ENCODE results near the gene CYP21A2. TPM values are rescaled to one million over a fixed set of nuclear protein-coding genes. Genes with fewer than 3 reads are reported as not detected.

Gene CYP21A2
- total and polyA plus RNA-seq, 4 donors: 1.7 to 29.7 (median 18.3) TPM

DNA sequence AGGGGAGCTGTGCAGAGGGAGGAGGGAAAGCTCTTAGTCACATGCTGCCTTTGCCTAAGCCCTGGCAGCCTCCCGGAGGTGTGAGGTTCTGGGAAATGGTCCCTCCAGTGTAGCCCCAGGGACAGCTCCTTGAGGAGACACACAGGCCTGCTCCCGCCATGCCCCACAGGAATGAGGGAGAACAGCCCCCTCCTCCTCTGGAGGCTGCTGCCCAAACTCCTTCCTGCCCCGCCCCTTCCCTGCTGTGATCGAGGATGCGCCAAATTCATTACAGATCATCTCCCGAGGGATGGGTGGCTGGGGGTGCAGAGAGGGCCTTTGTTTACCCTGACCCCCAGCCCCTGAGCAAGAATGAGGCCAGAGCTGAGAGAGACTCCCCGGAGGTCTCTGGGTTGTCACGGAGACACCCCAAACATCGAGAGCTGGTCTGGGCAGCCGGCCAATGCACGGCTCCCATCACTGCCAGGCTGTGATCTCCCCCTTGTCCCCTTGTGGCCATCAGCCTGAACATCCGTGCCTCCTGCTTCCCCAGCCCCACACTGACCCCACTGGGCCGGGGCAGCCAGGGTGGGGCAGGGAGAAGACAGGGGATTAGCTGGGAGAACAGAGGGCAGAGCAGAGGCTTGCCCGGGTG, 8.4 kb downstream of the CYP21A2 start:
- Histone ChIP-seq H3K27ac (ENCODE audit: low read depth in 1 of 2, low read length in 2 of 2) (no peak overlapping the region), H3K36me3 (ENCODE audit: control insufficient read depth in 4 of 4, insufficient read depth in 3 of 4, low read depth in 1 of 4, low read length in 3 of 4) (no peaks in the 10 kb centered on the region), H3K27me3 (ENCODE audit: control insufficient read depth in 4 of 4, insufficient read depth in 4 of 4, low read length in 3 of 4) (no peaks in the 10 kb centered on the region), H3K9me3 (ENCODE audit: control insufficient read depth in 4 of 4, low read length in 3 of 4) (no peaks in the 10 kb centered on the region), H3K4me3 (ENCODE audit: low read depth in 1 of 3, low read length in 3 of 3) (no peak overlapping the region), H3K4me1 (ENCODE audit: control insufficient read depth in 4 of 4, insufficient read depth in 4 of 4, low read length in 3 of 4) (peaks cover 0 to 8% (median 1%) of the 10 kb centered on the region in 4 donors), H3K9ac (ENCODE audit: low read depth in 1 of 2, low read length in 2 of 2) (no peak overlapping the region)
- WGBS: 71% methylated on average over 14 of the region's 14 CpGs
- DNase-seq (ENCODE audit: low spot score): no peak
- no peak for TF ChIP-seq HNF4A (conservative IDR thresholded peaks at IDR 0.05)
- TF ChIP-seq FOXA1 (IDR thresholded peaks at IDR 0.05): no peak
- no peak for TF ChIP-seq FOXA2 (IDR thresholded peaks at IDR 0.05)
- TF ChIP-seq YY1 (IDR thresholded peaks at IDR 0.05): no peak
- TF ChIP-seq, protein P1, sequence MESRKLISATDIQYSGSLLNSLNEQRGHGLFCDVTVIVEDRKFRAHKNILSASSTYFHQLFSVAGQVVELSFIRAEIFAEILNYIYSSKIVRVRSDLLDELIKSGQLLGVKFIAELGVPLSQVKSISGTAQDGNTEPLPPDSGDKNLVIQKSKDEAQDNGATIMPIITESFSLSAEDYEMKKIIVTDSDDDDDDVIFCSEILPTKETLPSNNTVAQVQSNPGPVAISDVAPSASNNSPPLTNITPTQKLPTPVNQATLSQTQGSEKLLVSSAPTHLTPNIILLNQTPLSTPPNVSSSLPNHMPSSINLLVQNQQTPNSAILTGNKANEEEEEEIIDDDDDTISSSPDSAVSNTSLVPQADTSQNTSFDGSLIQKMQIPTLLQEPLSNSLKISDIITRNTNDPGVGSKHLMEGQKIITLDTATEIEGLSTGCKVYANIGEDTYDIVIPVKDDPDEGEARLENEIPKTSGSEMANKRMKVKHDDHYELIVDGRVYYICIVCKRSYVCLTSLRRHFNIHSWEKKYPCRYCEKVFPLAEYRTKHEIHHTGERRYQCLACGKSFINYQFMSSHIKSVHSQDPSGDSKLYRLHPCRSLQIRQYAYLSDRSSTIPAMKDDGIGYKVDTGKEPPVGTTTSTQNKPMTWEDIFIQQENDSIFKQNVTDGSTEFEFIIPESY (IDR thresholded peaks at IDR 0.05): no peak
- no peak for TF ChIP-seq RAD21 (IDR thresholded peaks at IDR 0.05)
- TF ChIP-seq SP1 (IDR thresholded peaks at IDR 0.05): no peak
- no peak for TF ChIP-seq JUND (IDR thresholded peaks at IDR 0.05)
- TF ChIP-seq GABPA (IDR thresholded peaks at IDR 0.05 in 1 of 2, conservative IDR thresholded peaks at IDR 0.05 in 1 of 2): no peak
- TF ChIP-seq HNF4G (IDR thresholded peaks at IDR 0.05): no peak
- TF ChIP-seq, protein P2, sequence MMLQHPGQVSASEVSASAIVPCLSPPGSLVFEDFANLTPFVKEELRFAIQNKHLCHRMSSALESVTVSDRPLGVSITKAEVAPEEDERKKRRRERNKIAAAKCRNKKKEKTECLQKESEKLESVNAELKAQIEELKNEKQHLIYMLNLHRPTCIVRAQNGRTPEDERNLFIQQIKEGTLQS (IDR thresholded peaks at IDR 0.05): no peak

DNA sequence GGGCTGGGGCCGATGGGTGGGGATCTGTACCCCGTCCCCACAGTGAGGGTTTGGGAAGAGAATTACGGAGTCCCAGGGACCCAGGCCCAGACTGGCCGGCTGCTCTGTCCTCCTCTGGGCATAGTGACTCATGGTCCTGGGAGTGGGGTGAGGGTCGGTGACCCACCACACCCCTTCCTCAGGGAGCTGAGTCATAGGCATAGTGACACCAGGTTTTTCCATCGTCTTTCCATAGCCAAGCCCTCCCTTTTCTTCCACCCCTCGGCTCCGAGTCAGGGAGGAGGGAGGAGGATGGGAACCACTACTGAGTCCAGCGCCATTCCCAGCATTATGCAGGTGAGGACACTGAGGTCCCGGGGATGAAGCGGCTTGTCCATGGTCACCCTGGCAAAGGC, 8.9 kb downstream of the CYP21A2 start:
- TF ChIP-seq JUND (IDR thresholded peaks at IDR 0.05) (no peak), RXRA (IDR thresholded peaks at IDR 0.05) (no peak), RAD21 (IDR thresholded peaks at IDR 0.05) (no peak), FOXA1 (IDR thresholded peaks at IDR 0.05) (no peak)
- TF ChIP-seq, protein P3, sequence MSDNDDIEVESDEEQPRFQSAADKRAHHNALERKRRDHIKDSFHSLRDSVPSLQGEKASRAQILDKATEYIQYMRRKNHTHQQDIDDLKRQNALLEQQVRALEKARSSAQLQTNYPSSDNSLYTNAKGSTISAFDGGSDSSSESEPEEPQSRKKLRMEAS (IDR thresholded peaks at IDR 0.05): no peak
- Histone ChIP-seq H3K27ac (ENCODE audit: low read depth in 1 of 2, low read length in 2 of 2) (no peak overlapping the region), H3K4me1 (ENCODE audit: control insufficient read depth in 4 of 4, insufficient read depth in 4 of 4, low read length in 3 of 4) (peaks cover 0 to 8% (median 1%) of the 10 kb centered on the region in 4 donors), H3K36me3 (ENCODE audit: control insufficient read depth in 4 of 4, insufficient read depth in 3 of 4, low read depth in 1 of 4, low read length in 3 of 4) (no peaks in the 10 kb centered on the region), H3K9me3 (ENCODE audit: control insufficient read depth in 4 of 4, low read length in 3 of 4) (no peaks in the 10 kb centered on the region), H3K4me3 (ENCODE audit: low read depth in 1 of 3, low read length in 3 of 3) (no peak overlapping the region), H3K27me3 (ENCODE audit: control insufficient read depth in 4 of 4, insufficient read depth in 4 of 4, low read length in 3 of 4) (no peaks in the 10 kb centered on the region), H3K9ac (ENCODE audit: low read depth in 1 of 2, low read length in 2 of 2) (no peak overlapping the region)
- WGBS: 82% methylated on average over 11 of the region's 11 CpGs
- no peak for DNase-seq (ENCODE audit: low spot score)

DNA sequence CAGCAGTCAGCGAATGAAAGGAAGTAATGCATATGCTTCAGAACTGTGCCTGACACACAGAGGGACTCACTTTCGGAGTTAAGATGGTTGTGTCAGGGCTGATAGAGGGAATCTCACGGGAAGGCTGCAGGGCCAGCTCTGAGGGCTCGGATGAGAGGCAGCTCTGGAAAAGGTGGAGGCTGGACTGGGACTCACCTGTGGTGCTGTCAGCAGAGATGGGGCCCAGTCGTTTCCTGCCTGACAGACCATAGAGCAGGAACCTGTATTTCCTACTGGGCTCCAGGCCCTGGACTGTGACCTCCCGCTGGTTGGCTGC, 9.3 kb downstream of the CYP21A2 start:
- TF ChIP-seq SP1 (IDR thresholded peaks at IDR 0.05) (no peak), FOXA2 (IDR thresholded peaks at IDR 0.05) (no peak), RXRA (IDR thresholded peaks at IDR 0.05) (no peak), HNF4G (IDR thresholded peaks at IDR 0.05) (no peak)
- TF ChIP-seq, protein P4, sequence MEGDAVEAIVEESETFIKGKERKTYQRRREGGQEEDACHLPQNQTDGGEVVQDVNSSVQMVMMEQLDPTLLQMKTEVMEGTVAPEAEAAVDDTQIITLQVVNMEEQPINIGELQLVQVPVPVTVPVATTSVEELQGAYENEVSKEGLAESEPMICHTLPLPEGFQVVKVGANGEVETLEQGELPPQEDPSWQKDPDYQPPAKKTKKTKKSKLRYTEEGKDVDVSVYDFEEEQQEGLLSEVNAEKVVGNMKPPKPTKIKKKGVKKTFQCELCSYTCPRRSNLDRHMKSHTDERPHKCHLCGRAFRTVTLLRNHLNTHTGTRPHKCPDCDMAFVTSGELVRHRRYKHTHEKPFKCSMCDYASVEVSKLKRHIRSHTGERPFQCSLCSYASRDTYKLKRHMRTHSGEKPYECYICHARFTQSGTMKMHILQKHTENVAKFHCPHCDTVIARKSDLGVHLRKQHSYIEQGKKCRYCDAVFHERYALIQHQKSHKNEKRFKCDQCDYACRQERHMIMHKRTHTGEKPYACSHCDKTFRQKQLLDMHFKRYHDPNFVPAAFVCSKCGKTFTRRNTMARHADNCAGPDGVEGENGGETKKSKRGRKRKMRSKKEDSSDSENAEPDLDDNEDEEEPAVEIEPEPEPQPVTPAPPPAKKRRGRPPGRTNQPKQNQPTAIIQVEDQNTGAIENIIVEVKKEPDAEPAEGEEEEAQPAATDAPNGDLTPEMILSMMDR (IDR thresholded peaks at IDR 0.05; ENCODE audit: low read depth, low read length, missing input control): no peak
- WGBS: 87% methylated on average over 6 of the region's 6 CpGs
- DNase-seq (ENCODE audit: low spot score): no peak
- Histone ChIP-seq H3K27ac (ENCODE audit: low read depth in 1 of 2, low read length in 2 of 2) (no peak overlapping the region), H3K27me3 (ENCODE audit: control insufficient read depth in 4 of 4, insufficient read depth in 4 of 4, low read length in 3 of 4) (no peaks in the 10 kb centered on the region), H3K9ac (ENCODE audit: low read depth in 1 of 2, low read length in 2 of 2) (no peak overlapping the region), H3K4me3 (ENCODE audit: low read depth in 1 of 3, low read length in 3 of 3) (no peak overlapping the region), H3K4me1 (ENCODE audit: control insufficient read depth in 4 of 4, insufficient read depth in 4 of 4, low read length in 3 of 4) (peaks cover 0 to 8% (median 1%) of the 10 kb centered on the region in 4 donors), H3K36me3 (ENCODE audit: control insufficient read depth in 4 of 4, insufficient read depth in 3 of 4, low read depth in 1 of 4, low read length in 3 of 4) (no peaks in the 10 kb centered on the region), H3K9me3 (ENCODE audit: control insufficient read depth in 4 of 4, low read length in 3 of 4) (no peaks in the 10 kb centered on the region)

All from liver (tissue), 9 donors.